GM12801 (cell line): ENCODE results near the gene FILIP1L.

Source experiments
- CTCF ChIP-seq: IDR thresholded peaks from one replicate; pipeline ENCODE4 v1.5.1; 2011; ENCODE audit warnings: control low read depth; ENCODE audit not compliant: insufficient read length; ENCODE audit errors: extremely low read depth

Gene FILIP1L

GRCh38 chr3:99817047-99817436, 297.3 kb downstream of the FILIP1L start:
- TF ChIP-seq CTCF, result no peak

GRCh38 chr3:99810403-99810802, 303.9 kb downstream of the FILIP1L start:
- TF ChIP-seq CTCF, result no peak

GRCh38 chr3:99809565-99809964, 304.7 kb downstream of the FILIP1L start:
- TF ChIP-seq CTCF, result no peak

- TF ChIP-seq CTCF, result no peak
Observed at GRCh38 chr3:99808163-99808794, 306.0 kb downstream of the FILIP1L start.

- TF ChIP-seq CTCF, result no peak
Observed at GRCh38 chr3:99805160-99805559, 309.1 kb downstream of the FILIP1L start.

- TF ChIP-seq CTCF, result no peak
Observed at GRCh38 chr3:99803297-99803696, 311.0 kb downstream of the FILIP1L start.

- no peak for TF ChIP-seq CTCF
Observed at GRCh38 chr3:99799422-99799821, 314.9 kb downstream of the FILIP1L start.

GRCh38 chr3:99795573-99795972, 318.7 kb downstream of the FILIP1L start:
- no peak for TF ChIP-seq CTCF
